H1 (cell line): ENCODE results near the gene AP2A1. TPM values are rescaled to one million over a fixed set of nuclear protein-coding genes. Genes with fewer than 3 reads are reported as not detected.

Source experiments
- BACH1 ChIP-seq: IDR thresholded peaks from 2 replicates; pipeline ENCODE4 v1.6.1; 2012; ENCODE audit warnings: low read length, improper control_type of control experiment
- SP1 ChIP-seq: IDR thresholded peaks from 2 replicates; pipeline ENCODE4 v1.6.1; 2011; ENCODE audit warnings: low read depth, low read length
- TCF12 ChIP-seq: IDR thresholded peaks from 2 replicates; pipeline ENCODE4 v1.6.1; 2011; ENCODE audit warnings: low read depth, mild to moderate bottlenecking, low read length
- polyA plus RNA-seq, 7 experiments: library from polyadenylated mRNA; depleted of rRNA in 3 of 7; stranded (reverse) in 5 of 7; unstranded in 2 of 7; fragments of >200 nt in 5 of 7; fragments of 200-250 nt in 2 of 7; gene quantifications; 1 replicate in 5 of 7; 2 replicates in 1 of 7; 4 replicates in 1 of 7; pipeline versions ENCODE4 v1.2.1 to v1.2.3, GENCODE V29; 2011 to 2013; ENCODE audit warnings: missing spikeins in 2 of 7, mixed read lengths in 2 of 7
- total RNA-seq: library from RNA; stranded (reverse); fragmentation: NEBNext Ultra II Directional; extraction: Animal tissue kit (Norgen Biotek cat#: 25700); gene quantifications from 2 replicates; pipeline ENCODE4 v1.2.1, GENCODE V29; 2021

The AP2A1 gene
- total and polyA plus RNA-seq, 2 of the 8 experiments (the other 6 are each of a cell fraction or from before 2014, with no cell fraction given), result 105 to 106 TPM

GRCh38 chr19:49837009-49837310 lies 70.2 kb downstream of the AP2A1 start (continued):
- TF ChIP-seq BACH1, result no peak
- TF ChIP-seq SP1, result no peak
- TF ChIP-seq TCF12, result no peak
